Activated CD4-positive, CD25-positive, alpha-beta regulatory T cell treated with anti-CD3 and anti-CD28 coated beads, Interleukin-2, amount 50 U/mL, for 16 hours (primary cell): ENCODE results near the gene TSHR.
A peak's percentile ranks its signal among the peaks of the same experiment; 100 is the strongest.
"Not testable (repeated sequence)": the region's sequence is repeated elsewhere in the genome, so short reads cannot be mapped to it uniquely, and the experiment has no call there.

Experiments used
- DNase-seq: peaks from one replicate; pipeline ENCODE4 v3.0.0-alpha.2; 2020; ENCODE audit warnings: low read depth, low spot score

Gene TSHR

DNA sequence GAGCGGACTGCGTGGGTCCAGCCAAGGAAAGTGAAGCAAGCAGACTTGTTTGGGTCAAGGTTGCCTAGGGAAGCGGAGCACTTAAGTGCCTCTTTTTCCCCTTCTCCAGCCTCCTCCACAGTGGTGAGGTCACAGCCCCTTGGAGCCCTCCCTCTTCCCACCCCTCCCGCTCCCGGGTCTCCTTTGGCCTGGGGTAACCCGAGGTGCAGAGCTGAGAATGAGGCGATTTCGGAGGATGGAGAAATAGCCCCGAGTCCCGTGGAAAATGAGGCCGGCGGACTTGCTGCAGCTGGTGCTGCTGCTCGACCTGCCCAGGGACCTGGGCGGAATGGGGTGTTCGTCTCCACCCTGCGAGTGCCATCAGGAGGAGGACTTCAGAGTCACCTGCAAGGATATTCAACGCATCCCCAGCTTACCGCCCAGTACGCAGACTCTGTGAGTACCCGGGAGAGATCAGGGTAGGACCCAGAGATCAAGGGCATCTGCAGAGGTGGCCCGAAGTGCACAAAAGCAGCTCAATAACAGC lies at the start of gene TSHR:
TSHR (plus strand) TSS at position 206 of the 526 bp plus-strand sequence; CDS start at position 266, 60 bp downstream.
- DNase-seq, result no peak

DNA sequence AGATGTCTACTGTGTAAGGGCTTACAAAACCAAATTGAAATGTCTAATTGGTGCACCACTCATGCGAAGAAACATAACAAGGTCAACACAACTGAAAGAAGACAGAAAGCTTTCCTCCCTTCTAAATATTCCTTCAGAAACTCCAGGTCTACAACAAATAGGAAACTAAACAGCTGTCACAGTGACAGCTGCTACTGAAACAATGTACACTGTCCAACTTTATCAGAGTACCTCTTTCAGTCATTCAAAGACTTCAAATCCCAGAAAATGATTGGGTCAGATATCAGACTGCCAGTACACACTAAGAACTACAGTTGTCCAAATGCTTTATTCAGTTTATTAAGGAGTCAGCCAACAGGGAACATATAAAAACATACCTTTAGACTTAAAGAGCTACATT lies 49.1 kb upstream of the TSHR start:
- no peak for DNase-seq

DNA sequence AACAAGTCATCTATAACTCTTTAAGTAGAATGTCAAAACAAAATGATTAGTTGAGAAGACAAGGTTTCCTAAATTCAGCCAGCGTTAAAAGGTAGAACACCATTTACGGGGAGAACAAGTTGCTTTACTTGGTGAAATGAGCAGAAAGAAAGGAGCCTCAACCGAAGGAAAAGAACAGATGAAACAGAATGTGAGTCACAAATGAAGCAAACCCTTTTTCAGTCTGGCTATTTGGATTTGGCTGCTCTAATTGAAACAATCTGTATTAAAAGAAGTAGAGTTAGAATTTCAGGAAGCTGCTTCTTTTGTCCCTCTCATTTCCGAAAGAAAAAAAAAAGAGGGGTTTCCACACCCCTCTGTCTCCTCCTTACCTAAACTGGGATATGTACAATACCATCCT lies 48.5 kb upstream of the TSHR start:
- no peak for DNase-seq

DNA sequence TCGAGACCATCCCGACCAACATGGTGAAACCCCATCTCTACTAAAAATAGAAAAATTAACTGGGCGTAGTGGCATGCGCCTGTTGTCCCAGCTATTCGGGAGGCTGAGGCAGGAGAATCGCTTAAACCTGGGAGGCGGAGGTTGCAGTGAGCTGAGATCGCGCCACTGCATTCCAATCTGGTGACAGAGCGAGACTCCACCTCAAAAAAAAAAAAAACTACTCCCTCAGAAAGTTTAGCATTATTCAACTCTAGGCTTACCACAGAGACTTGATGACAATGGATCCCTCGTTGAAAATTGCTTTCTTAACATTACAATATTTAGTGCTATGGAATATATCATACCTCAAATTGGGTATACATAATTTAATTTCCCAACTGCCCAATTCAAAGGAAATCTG lies 43.4 kb upstream of the TSHR start:
- not testable (repeated sequence) for DNase-seq

DNA sequence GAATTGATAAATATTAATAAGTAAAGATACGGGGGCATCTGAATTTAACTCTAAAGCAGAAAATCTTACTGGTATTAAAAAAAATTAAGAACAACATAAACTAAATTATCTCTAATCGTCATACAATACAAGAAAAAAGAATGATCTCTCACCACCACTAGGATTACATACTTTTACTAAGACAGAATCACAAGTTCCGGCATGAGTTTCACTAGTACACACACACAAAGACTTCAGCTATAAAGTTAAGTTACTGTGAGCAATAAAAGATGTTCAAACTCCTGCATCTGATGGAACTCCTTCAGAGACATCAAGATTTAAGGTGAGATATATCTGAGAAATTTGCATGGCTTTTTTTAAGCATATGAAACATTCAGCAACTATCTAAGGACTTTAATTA lies 35.8 kb upstream of the TSHR start:
- no peak for DNase-seq

DNA sequence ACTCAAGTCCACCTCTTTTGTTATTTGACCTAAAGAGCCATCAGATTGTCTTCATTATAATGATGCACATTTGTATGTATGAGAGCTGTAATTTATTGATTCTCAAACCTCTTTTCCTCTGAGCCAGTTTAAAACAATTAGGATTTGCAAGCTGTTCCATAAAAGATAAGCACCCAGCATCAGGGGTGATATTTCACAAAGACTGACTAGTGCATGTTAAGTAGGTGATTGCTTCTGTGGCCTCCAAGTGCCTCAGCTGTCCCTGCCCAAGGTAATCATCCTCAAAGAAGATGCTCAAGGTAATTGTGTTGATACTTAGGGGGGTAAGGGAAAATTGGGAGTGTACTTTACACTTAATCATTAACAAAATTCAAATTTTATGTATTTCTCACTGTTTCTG lies 32.1 kb upstream of the TSHR start:
- no peak for DNase-seq

DNA sequence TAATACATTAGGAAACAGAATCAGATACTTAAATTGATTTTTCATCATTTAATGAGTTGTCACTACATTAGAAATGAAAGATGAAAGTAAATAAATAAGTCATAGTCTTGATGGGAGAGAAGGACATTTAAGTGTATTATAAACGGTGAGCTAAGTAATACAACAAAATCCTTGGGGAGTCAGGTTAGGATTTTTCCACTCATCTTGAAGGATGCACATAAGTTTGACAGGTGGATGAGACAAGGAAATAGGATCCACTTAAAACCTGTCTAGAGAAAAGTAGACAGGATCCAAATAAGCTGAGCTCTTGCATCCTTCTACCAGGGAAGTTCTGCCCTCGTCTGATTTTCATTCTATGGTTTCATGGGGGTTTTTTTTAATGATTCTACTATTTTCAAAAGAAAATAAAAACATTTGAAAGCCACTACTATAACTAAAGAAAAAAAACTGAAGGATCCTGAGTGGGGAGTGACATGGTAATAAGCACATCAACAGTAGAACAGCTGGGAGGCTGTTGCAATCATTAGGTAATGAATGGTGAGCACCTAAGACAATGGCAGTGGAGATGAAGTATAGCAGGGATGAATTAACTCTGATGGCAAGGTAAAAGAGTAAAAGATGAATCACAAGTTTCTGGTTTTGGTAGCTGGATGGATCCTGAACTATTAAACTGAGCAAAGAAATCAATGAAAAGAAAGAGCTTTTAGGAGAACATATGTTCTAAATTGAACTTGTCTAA lies 30.9 kb upstream of the TSHR start:
- no peak for DNase-seq

DNA sequence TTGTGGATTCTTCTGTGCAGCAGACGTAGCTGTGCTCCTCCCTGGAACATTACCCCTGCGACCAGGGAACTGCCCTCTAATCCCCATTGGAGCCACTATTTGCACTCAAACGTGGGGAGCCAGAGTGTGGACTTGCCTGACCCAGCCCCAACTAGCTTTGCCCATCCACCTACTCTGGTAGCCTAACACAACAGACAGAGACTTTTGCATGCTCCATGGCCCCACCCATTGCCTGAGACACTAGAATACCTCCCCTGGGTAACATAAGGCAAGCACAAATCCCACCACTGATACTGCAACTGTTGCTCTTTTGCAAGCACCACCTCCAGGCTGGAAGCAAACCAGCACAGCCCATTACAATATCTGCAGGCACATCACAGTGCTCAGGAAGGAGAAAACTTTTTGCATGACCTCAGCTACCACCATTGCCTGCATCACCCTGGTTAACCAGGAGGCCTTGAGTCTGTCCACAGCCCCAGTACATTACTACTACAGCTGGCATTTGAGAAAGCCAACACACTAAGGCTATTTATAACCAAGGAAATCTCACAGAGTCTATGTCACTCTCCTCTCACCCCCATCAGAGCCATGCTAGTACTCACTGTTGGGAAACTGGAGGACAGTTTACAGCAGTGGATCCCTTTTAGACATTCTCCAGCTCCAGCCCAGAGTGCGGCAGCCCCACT lies 28.9 kb upstream of the TSHR start:
- no peak for DNase-seq

DNA sequence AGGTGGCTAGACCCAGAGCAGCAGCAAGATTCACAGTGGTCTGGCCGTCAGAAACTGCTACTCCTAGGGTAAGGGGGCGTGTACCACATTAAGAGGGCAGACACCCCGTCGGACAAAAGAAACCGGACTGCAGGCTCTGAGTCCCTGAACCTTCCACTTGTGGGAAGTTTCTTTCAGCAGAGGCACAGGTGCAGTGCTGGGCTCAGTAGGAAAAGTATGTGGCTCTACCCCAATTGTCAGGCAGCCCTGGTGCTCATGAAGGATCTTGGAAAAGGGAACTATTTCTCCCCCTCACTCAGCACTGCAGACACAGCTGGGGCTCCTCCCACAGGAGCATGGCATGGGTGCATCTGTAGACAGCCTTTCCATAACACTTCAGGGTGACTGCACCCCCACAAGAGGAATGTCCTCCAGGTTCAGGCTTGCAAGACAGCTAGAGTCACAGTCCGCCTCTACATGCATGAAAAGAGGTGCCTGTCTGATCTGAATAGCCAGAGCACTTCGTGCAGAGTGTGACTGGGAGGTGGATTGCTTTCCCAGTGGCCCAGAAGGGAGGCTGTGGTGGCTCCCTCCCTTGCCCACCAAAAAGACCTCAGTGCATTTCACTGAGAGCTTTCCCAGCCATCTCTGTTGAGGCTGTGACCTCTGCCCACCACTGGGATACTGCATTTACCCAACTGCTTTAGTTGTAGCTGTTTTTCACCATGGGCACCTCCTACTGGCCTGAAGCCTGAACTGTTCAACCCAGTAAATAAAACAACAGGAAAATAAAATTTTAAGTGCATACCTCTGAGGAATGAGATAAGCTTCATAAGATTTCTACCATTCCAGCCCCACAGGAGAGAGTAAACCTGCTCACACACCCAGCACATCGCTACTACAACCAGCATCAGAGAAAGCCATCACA lies 28.1 kb upstream of the TSHR start:
- no peak for DNase-seq

DNA sequence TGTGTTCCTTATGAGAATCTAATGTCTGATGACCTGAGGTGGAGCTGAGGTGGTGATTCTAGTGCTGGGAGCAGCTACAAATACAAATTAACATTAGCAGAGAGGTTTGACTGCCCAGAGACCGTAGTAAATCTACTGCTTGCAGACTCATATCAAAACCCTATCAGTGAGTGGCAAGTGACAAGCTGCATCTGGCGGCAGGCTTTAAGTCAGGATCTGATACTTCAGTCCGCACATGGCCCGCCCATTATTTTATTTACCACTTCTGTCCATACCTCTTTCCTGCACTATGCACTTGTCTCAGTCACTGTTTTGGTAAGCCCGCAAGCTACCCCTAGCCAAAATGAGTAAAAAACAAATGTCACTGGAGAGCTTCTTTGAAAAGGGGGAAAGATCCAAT lies 25.3 kb upstream of the TSHR start:
- DNase-seq, result no peak

DNA sequence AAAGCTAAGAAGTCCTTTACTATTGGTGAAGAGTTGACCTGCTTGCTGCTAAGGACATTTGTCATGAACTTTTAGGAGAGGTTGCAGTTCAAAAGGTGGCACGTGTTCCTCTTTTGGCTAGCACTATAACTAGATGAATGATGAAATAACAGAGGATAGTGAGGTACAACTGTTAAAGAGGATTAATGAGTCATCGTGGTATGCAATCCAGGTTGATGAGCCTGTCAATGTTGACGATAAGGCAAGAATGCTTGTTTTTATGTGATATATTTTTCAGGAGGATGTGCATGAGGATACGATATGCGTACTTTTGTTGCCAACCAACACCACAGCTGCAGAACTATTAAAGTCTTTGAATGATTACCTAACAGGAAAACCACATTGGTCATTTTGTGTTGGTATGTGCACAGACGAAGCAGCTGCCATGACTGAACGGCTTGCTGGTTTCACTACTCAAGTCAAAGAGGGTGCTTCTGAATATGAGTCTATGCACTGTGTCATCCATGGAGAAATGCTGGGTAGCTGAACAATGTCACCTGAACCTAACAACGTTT lies 24.5 kb upstream of the TSHR start:
- peak; percentile 25 for DNase-seq

DNA sequence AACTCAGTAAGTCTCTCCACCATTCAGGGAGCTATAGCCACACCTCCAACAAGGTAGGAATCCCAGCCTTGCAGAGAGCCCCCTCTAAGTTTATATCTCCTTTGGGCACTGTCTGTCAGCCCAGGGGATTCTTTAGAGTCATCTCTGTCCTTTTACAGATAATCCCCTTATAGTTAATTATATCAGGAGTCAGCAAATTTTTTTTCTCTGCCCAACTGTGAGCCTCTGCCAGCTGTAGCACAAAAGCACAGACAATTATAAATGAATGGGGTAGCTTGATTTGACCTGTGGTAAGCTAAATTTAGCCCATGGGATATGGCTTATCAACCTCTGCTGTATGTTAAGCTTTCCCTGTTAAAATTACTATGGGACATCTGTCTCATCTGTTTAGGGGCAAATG lies 22.1 kb upstream of the TSHR start:
- no peak for DNase-seq

DNA sequence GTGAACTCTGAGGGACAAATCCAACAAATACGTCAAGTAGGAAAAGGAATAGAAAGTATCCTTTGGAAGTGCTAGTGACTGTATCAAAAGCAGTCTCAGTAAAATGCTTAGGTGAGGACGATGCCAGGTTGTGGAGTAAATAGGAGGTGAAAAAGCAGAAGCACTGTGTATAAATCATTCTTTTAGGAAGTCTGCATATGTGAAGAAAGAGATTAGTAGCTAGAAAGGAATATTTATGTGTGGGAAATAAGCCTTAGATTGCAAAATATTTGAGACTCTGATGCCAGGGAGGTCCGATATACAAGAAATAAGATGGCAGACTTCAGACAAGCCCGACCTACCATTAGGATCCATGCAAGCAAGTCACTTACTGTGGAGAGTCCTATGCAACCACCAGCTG lies 21.7 kb upstream of the TSHR start:
- DNase-seq, result no peak

DNA sequence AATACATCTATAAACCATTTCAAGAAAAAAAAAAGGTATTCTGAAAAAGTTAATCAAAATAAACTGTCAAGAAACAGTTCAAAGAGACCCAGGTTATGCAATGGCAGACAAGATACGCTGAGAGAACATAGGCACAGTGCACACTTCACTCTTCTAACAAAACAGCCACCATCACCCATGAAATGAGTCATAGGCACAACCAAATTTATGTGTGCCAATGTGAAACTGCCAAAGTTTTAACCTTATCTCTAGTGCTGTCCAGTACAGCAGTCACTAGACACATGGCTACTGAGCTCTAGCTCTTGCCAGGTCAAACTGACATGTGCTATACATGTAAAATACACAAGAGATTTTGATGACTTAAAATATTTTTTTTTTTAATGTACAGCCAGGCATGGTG lies 15.3 kb upstream of the TSHR start:
- DNase-seq, result no peak

DNA sequence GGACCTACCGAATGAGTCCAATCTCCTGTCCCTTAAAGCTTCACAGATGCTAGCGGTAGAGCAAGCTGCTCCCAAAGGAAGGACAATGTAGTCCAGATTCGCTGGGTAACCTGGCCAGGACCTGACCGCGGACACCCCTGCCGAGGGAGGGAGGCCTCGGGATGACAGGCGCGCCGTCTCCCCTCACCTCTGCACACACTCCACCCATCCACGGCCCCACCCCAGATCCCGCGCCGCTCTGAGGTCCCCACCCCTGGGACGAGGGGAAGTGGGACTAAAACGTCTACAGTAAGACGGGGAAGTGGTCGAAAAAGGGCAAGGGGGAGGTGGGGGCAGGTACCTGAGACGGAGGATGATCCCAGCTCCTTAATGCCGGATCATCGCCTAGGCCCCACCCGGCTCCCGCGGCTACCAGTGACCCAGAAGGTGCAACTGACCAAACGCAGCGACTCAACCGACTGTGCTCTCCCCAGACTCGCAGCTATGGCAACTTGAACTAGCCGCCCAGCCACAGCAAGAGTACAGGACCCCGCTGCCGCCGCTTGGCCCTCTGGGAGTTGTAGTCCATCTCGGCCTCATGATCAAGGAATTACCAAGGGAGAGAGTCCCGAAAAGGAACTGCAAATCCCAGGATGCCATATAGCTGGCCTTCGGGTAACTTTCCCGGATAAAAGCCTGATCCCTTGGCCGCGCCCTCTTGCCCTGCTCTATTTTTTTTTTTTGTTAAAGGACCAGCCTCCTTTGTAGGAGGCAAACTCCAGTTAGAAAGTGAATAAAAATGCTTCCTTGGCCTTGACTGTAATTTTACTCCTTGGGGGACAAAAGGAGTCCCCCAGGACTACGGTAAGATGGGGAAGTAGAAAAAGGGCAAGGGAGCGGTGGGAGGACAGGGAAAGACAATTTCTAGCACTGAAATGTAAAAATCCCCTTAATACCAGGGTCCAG lies 13.9 kb upstream of the TSHR start, which contains the start of gene CEP128:
CEP128 (minus strand) TSS at position 498 of the 945 bp plus-strand sequence.
- peak; percentile 70 for DNase-seq

DNA sequence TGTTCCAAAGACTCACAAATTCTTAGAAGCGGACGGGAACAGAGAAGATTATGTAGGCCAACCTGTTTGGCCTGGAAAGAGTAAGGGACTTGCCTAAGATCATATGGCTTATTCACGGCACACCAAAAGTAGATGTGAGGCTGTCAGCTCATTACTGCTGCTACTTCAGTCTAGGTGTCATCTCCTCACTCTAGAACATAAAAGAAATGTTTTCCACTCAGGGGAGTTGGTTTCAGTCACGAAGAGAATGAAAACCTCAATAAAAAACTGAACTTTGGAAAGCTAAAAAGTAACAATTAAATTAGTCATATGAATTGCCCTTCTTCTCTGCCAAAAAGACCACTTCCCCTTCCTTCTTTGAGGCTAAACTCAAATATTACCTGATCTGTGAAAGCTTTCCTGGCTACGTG lies 13.2 kb upstream of the TSHR start:
- DNase-seq, result no peak

DNA sequence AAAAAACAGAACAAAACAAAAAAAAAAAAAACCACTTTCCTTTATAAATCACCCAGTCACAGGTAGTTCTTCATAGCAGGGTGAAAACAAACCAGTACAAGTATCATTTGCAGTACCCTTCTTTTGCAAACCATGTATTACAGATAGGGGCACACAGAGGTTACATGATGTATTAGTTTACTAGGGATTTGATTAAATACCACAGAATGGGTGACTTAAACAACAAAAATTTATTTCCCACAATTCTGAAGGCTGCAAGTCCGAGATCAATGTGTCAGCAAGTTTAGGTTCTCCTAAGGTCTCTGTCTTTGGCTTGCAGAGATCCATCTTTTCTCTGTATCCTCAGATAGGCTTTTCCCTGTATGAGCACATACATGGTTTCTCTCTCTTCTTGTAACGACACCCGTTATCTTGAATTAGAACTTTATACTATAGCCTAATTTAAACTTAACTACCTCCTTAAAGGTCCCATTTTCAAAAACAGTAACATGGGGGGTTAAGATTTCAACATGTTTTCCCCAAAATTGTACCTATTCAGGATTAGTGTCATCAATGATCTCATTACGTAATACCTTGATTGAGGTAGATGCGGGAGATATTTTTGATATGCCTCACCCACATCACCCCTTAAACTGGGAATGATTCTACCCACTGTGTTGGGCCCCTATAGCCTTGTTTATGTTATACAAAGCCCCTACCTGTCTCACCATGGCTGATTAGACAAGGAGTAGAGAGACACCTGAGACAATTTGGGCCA lies 10.4 kb upstream of the TSHR start:
- no peak for DNase-seq

DNA sequence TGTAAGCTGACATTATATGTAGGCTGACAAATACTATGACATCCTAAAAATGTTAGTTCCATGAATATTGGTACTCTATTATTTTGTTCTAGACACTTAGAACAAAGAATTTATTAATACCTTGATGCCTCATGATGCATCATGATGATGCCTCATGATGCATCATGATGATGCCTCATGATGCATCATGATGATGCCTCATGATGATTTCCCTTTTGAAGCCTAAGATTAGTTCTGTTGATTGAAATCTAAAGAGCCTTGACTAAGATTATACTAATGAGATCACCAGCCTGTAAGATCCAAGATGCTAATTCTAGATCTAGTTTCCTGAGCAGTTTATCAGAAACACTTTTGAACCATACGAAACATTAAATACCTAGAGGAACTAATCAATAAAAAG lies 9.2 kb upstream of the TSHR start:
- no peak for DNase-seq

DNA sequence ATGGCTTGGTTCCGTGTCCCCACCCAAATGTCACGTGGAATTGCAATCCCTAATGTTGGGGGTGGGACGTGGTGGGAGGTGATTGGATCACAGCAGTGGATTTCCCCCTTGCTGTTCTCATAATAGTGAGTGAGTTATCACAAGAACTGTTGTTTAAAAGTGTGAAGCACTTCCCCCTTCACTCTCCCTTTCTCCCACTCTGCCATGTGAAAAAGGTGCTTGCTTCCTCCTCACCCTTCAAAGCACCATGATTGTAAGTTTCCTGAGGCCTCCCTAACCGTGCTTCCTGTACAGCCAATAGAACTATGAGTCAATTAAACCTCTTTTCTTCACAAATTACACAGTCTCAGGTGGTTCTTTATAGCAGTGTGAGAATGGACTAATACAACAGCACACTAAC lies 8.6 kb upstream of the TSHR start:
- no peak for DNase-seq

DNA sequence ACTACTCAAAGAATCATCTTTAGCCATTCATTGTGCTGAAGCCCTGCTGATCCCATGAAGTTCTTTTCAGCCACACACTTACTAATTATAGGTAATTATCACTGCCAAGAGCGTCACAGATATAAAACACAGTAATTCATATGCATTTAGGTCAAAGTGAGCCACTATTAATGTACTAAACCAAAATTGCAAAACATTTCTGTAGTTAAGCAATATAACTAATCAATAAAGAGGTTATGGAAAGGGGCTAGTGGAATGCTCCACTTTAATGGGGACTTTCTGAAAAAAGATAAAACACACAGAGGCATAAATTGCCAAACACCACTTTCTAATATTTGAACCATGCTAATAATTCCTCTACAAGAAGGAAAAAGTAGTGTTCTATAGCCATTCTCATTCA lies 7.1 kb upstream of the TSHR start:
- DNase-seq, result no peak
